ENCODE measurements around the gene ATXN1.

DNA sequence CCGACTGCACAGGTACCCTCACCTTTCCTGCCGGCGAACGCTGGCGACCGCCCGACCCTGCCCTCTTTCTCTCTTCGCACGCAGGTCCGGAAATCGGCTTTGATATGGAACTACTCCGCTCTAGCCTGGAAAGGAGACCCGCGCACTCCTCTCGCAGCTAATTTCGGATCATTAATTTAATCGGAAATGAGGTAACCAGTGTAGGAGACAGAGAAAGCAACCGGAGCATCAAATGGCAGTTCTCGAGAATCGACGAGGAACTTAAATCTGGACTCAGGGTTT is 949 bp upstream of the ATXN1 start:
- TF ChIP-seq, protein P1, sequence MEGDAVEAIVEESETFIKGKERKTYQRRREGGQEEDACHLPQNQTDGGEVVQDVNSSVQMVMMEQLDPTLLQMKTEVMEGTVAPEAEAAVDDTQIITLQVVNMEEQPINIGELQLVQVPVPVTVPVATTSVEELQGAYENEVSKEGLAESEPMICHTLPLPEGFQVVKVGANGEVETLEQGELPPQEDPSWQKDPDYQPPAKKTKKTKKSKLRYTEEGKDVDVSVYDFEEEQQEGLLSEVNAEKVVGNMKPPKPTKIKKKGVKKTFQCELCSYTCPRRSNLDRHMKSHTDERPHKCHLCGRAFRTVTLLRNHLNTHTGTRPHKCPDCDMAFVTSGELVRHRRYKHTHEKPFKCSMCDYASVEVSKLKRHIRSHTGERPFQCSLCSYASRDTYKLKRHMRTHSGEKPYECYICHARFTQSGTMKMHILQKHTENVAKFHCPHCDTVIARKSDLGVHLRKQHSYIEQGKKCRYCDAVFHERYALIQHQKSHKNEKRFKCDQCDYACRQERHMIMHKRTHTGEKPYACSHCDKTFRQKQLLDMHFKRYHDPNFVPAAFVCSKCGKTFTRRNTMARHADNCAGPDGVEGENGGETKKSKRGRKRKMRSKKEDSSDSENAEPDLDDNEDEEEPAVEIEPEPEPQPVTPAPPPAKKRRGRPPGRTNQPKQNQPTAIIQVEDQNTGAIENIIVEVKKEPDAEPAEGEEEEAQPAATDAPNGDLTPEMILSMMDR (IDR thresholded peaks at IDR 0.05) = no peak
- TF ChIP-seq POLR2A (IDR thresholded peaks at IDR 0.05) = no peak

Measured in gastroesophageal sphincter (tissue), 3 donors.